ENCODE data around the gene ERMARD.

ERMARD gene

GRCh38 chr6:169751242-169752073 is at the start of gene ERMARD, which contains the start of gene DYNLT2:
TSS of gene ERMARD (plus strand) at chr6:169751622. CDS start at chr6:169751658, 36 bp downstream.
TSS of gene DYNLT2 (minus strand) at chr6:169751572. CDS start at chr6:169751458, 114 bp downstream.
- DNase-seq (ENCODE audit: low read depth): peak; percentile 92

GRCh38 chr6:169701954-169702839 is 49.2 kb upstream of the ERMARD start, which contains the start of the genes C6orf120 and WDR27:
TSS of gene C6orf120 (plus strand) at chr6:169702126. CDS start at chr6:169702460, 334 bp downstream.
TSS of gene WDR27 (minus strand) at chr6:169702029. CDS start at chr6:169689005, 13,024 bp downstream.
- DNase-seq (ENCODE audit: low read depth): peak; percentile 99

- DNase-seq (ENCODE audit: low read depth): no peak
These were observed 48.6 kb upstream of the ERMARD start for GRCh38 chr6:169702840-169703246.

- DNase-seq (ENCODE audit: low read depth): no peak
These were observed 43.6 kb upstream of the ERMARD start for GRCh38 chr6:169707772-169708171.

- DNase-seq (ENCODE audit: low read depth): no peak
These were observed 42.1 kb upstream of the ERMARD start for GRCh38 chr6:169709293-169709692.

- no peak for DNase-seq (ENCODE audit: low read depth)
These were observed 41.4 kb upstream of the ERMARD start for GRCh38 chr6:169710009-169710408.

GRCh38 chr6:169714178-169714577 is 37.2 kb upstream of the ERMARD start:
- no peak for DNase-seq (ENCODE audit: low read depth)

- DNase-seq (ENCODE audit: low read depth): no peak
These were observed 36.8 kb upstream of the ERMARD start for GRCh38 chr6:169714595-169714994.

GRCh38 chr6:169719117-169719516 is 32.3 kb upstream of the ERMARD start:
- no peak for DNase-seq (ENCODE audit: low read depth)

- DNase-seq (ENCODE audit: low read depth): no peak
These were observed 31.1 kb upstream of the ERMARD start for GRCh38 chr6:169720207-169720855.

- DNase-seq (ENCODE audit: low read depth): peak; percentile 3
These were observed 28.8 kb upstream of the ERMARD start for GRCh38 chr6:169722362-169723199.

GRCh38 chr6:169723200-169723909 is 28.1 kb upstream of the ERMARD start:
- peak; percentile 63 for DNase-seq (ENCODE audit: low read depth)

GRCh38 chr6:169723991-169724493 is 27.4 kb upstream of the ERMARD start:
- no peak for DNase-seq (ENCODE audit: low read depth)

GRCh38 chr6:169724494-169725124 is 26.8 kb upstream of the ERMARD start, which contains the start of gene PHF10:
TSS of gene PHF10 (minus strand) at chr6:169724500. CDS start at chr6:169723931, 569 bp downstream.
- peak; percentile 71 for DNase-seq (ENCODE audit: low read depth)

- no peak for DNase-seq (ENCODE audit: low read depth)
These were observed 26.0 kb upstream of the ERMARD start for GRCh38 chr6:169725125-169726048.

GRCh38 chr6:169726049-169726400 is 25.4 kb upstream of the ERMARD start:
- DNase-seq (ENCODE audit: low read depth): no peak

- DNase-seq (ENCODE audit: low read depth): no peak
These were observed 24.5 kb upstream of the ERMARD start for GRCh38 chr6:169726963-169727362.

GRCh38 chr6:169729961-169730360 is 21.5 kb upstream of the ERMARD start:
- no peak for DNase-seq (ENCODE audit: low read depth)
